ENCODE data around the gene DNM3.

DNA sequence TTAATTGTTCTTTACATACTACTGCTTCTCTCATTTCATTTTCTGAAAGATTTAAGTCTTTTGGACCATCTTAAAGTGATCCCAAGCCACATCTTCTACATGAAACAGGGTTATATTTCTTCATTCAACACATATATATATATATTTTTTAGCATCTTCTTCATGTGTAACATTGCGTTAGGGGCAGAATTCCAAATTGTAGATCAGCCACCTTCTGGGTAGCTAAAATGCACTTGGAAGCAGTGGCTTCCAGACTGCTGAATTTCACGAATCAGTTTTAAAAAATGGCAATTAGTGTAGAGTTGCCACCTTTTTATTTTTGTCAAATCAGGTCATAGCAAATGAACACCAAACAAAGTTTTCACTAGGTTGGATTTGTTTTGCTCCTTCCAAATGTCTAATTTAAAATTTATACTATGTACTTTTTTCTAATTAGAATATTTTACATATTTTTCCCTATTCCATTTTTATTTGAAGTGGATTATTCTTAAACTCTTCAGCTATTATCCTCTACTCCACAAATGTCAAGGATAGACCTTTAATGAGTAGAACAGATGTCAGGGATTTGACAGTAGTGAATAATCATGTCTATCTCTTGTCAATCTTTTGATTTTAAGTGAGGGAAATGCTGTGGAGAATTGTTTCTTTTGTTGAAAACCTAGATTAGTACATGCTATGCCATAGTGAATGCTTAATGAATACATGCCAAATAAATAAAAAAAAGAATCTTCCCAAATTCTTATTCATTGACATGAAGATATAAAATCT lies 55.8 kb downstream of the DNM3 start:
- no peak for TF ChIP-seq EZH2 (IDR thresholded peaks at IDR 0.05; ENCODE audit: borderline replicate concordance, low read depth, low read length, poor library complexity, severe bottlenecking)
- TF ChIP-seq CTCF (conservative IDR thresholded peaks at IDR 0.05; ENCODE audit: low read depth, low read length), result no peak

All from A673 (cell line).